Neural cell (in vitro differentiated cells): ENCODE results near the gene BABAM2.

ENCODE experiments used
- CTCF ChIP-seq: fragments of 450-650 bp; IDR thresholded peaks from 2 replicates; pipeline ENCODE4 v1.5.1; 2014; ENCODE audit warnings: antibody characterized with exemption, mild to moderate bottlenecking, moderate library complexity; ENCODE audit not compliant: poor library complexity, severe bottlenecking
- EP300 ChIP-seq: fragments of 450-650 bp; conservative IDR thresholded peaks from 2 replicates; pipeline ENCODE4 v1.6.1; 2014; ENCODE audit warnings: antibody characterized with exemption, mild to moderate bottlenecking, moderate library complexity; ENCODE audit not compliant: poor library complexity, severe bottlenecking
- POLR2AphosphoS5 ChIP-seq: IDR thresholded peaks from 2 replicates; pipeline ENCODE4 v1.6.1; 2012
- TAF1 ChIP-seq: IDR thresholded peaks from 2 replicates; pipeline ENCODE4 v1.6.1; 2012; ENCODE audit warnings: low read depth

GRCh38 chr2:27885234-27885633 is 5.3 kb upstream of the BABAM2 start:
- TF ChIP-seq CTCF: no peak
- TF ChIP-seq EP300: no peak
- TF ChIP-seq POLR2AphosphoS5: no peak
- TF ChIP-seq TAF1: no peak
